Neural cell (in vitro differentiated cells): ENCODE measurements around the gene CLTC.

Experiments used
- EP300 ChIP-seq: fragments of 450-650 bp; conservative IDR thresholded peaks from 2 replicates; pipeline ENCODE4 v1.6.1; 2014; ENCODE audit warnings: antibody characterized with exemption, mild to moderate bottlenecking, moderate library complexity; ENCODE audit not compliant: poor library complexity, severe bottlenecking
- POLR2AphosphoS5 ChIP-seq: IDR thresholded peaks from 2 replicates; pipeline ENCODE4 v1.6.1; 2012
- TAF1 ChIP-seq: IDR thresholded peaks from 2 replicates; pipeline ENCODE4 v1.6.1; 2012; ENCODE audit warnings: low read depth
- TF ChIP-seq, protein P1 (sequence below): fragments of 450-650 bp; IDR thresholded peaks from 2 replicates; pipeline ENCODE4 v1.5.1; 2014; ENCODE audit warnings: antibody characterized with exemption, mild to moderate bottlenecking, moderate library complexity; ENCODE audit not compliant: poor library complexity, severe bottlenecking
- TF ChIP-seq, protein P2 (sequence below): IDR thresholded peaks from 2 replicates; pipeline ENCODE4 v1.6.1; 2012; ENCODE audit warnings: borderline replicate concordance

DNA sequence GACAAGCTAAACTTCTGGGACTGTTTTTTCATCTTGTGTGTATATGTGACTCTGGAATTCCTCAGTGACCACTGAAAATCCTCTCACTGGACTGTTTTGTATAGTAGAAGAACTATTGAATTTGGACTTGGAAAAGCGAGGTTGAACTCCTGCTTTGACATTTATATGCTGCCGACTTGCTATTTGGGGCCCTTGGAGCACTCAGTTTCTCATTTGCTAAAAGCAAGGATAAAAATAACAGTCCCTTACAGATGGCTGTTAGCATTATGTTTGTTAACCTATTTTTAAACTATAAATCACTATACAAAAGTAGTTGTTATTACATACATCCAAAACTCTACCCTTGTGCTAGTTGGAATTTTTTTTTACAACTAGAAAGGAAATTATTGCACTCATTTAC lies 96.7 kb downstream of the CLTC start:
- TF ChIP-seq, protein P1, sequence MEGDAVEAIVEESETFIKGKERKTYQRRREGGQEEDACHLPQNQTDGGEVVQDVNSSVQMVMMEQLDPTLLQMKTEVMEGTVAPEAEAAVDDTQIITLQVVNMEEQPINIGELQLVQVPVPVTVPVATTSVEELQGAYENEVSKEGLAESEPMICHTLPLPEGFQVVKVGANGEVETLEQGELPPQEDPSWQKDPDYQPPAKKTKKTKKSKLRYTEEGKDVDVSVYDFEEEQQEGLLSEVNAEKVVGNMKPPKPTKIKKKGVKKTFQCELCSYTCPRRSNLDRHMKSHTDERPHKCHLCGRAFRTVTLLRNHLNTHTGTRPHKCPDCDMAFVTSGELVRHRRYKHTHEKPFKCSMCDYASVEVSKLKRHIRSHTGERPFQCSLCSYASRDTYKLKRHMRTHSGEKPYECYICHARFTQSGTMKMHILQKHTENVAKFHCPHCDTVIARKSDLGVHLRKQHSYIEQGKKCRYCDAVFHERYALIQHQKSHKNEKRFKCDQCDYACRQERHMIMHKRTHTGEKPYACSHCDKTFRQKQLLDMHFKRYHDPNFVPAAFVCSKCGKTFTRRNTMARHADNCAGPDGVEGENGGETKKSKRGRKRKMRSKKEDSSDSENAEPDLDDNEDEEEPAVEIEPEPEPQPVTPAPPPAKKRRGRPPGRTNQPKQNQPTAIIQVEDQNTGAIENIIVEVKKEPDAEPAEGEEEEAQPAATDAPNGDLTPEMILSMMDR = no peak
- no peak for TF ChIP-seq TAF1
- TF ChIP-seq, protein P2, sequence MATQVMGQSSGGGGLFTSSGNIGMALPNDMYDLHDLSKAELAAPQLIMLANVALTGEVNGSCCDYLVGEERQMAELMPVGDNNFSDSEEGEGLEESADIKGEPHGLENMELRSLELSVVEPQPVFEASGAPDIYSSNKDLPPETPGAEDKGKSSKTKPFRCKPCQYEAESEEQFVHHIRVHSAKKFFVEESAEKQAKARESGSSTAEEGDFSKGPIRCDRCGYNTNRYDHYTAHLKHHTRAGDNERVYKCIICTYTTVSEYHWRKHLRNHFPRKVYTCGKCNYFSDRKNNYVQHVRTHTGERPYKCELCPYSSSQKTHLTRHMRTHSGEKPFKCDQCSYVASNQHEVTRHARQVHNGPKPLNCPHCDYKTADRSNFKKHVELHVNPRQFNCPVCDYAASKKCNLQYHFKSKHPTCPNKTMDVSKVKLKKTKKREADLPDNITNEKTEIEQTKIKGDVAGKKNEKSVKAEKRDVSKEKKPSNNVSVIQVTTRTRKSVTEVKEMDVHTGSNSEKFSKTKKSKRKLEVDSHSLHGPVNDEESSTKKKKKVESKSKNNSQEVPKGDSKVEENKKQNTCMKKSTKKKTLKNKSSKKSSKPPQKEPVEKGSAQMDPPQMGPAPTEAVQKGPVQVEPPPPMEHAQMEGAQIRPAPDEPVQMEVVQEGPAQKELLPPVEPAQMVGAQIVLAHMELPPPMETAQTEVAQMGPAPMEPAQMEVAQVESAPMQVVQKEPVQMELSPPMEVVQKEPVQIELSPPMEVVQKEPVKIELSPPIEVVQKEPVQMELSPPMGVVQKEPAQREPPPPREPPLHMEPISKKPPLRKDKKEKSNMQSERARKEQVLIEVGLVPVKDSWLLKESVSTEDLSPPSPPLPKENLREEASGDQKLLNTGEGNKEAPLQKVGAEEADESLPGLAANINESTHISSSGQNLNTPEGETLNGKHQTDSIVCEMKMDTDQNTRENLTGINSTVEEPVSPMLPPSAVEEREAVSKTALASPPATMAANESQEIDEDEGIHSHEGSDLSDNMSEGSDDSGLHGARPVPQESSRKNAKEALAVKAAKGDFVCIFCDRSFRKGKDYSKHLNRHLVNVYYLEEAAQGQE = no peak
- no peak for TF ChIP-seq EP300
- TF ChIP-seq POLR2AphosphoS5 = no peak
